KBM-7 (cell line): ENCODE results near the gene RMI1.
A peak's percentile ranks its signal among the peaks of the same experiment; 100 is the strongest.
"Not testable (repeated sequence)": the region's sequence is repeated elsewhere in the genome, so short reads cannot be mapped to it uniquely, and the experiment has no call there.

Experiments
- DNase-seq: peaks from one replicate; pipeline ENCODE4 v3.0.0-alpha.2; 2015
- in situ Hi-C: fragments of 300-500 bp; cut with MboI; formaldehyde crosslinking; loops from 2 replicates; pipeline ENCODE4 v1.14.3; 2020; ENCODE audit warnings: low sequenced_read_pairs, low pct_unique_long_range_greater_than_20kb, mixed read lengths

Gene RMI1

DNA sequence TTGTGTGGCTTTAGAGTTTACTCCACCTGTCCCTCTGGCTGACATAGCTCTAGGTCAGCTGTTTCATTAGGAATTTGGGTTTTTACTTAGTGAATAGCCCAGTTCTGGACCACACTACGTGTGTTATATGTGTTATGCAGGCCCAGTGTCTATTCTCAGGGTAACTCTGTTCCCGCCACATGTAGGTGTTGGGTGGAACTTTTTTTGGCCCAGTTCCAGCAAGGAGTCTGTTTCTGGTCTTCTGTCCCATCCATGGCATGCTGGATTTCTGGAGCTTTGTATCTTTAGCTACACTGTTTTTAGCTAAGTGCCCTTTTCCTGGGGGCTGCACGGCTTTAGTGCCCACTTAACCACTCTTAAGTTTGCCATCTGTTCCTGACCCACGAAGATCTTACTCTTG is 15.5 kb downstream of the RMI1 start:
- in situ Hi-C loops = no loop called here
- no peak for DNase-seq

DNA sequence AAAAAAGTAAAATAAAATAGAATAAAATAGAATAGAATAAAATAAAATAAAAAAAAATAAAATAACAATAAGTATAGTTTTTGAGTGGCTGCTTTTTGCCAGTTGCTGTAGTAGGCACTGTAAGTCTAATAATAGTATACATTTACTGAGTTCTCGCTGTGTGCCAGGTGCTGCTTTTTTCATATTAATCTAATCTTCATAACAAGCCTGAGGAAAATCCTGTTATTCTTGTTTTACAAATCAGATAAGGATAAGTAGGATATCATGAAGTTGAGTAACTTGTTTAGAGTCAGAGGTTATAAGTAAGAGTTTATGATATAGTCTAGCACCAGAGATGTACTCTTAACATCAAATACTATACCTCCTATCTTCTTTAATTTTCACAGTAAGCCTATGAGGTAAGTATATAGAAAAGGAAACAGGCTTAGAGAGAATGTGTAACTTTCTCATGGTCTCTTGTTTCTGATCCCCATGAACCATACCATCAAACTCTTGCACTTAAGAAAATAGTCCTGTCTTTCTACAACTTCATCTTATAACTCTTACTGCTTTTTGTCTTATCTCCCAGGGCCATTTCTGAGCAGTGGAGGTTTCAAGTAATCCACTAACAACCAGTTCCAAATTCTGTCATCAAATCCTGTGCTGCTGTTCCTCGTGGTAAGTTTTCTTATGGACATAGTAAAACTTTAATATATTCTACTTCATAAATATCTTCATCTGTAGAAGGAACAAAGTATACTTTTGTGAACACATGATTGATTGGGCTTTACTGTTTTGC is 18.7 kb downstream of the RMI1 start:
- in situ Hi-C loops = no loop called here
- DNase-seq = no peak

DNA sequence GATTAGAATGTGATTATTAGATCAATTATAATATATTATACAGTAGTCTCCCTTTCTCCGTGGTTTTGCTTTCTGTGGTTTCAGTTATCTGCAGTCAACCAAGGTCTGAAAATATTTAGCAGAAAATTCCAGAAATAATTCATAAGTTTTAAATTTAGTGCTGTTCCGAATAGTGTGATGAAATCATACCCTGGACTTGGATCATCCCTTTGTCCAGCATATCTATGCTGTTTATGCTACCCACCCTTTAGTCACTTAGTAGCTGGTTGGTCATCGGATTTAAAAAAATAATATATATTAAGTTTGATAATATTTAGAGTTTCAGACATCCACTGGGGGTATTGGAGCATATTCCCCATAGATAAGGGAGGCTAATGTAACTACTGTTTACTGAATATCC is 19.6 kb downstream of the RMI1 start:
- in situ Hi-C loops = no loop called here

DNA sequence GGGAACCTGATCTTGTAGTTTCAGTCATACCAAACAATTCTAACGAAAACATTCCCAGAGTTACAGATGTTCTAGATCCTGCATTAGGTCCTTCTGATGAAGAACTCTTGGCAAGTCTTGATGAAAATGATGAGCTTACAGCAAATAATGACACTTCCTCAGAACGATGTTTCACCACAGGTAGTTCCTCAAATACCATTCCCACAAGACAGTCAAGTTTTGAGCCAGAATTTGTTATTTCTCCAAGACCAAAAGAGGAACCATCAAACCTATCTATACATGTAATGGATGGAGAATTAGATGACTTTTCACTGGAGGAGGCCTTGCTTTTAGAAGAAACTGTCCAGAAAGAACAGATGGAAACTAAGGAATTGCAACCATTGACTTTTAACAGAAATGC is 21.0 kb downstream of the RMI1 start:
- in situ Hi-C loops = no loop called here
- DNase-seq = peak; percentile 68

More for the DNA sequence above, 19.6 kb downstream of the RMI1 start:
- DNase-seq = no peak

DNA sequence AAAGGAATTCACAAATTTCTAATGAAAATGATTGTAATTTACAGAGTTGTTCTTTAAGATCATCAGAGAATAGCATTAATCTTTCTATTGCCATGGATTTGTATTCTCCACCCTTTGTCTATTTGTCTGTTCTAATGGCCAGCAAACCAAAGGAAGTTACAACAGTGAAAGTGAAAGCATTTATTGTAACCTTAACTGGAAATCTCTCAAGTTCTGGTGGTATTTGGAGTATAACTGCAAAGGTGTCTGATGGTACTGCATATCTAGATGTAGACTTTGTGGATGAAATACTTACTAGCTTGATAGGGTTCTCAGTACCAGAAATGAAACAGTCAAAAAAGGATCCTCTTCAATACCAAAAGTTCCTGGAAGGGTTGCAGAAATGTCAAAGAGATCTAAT is 21.7 kb downstream of the RMI1 start:
- no peak for DNase-seq
- in situ Hi-C loops = no loop called here

DNA sequence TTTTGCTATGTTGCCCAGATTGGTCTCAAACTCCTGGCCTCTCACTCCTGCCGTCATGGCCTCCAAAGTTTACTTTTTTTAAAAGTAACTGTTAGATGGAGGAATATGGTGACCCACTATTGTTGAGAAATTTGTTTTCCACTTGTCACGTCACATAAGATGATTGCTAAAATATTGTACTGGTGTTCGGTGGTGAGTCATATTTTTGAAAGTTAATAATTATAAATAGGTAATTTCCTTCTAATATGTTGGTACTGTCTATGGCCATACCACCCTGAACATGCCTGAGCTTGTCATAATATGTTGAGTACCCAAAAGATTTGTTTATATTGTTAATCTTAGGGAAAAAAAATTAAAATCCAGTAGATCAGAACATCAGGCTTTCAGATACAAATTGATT is 22.6 kb downstream of the RMI1 start:
- in situ Hi-C loops = no loop called here

DNA sequence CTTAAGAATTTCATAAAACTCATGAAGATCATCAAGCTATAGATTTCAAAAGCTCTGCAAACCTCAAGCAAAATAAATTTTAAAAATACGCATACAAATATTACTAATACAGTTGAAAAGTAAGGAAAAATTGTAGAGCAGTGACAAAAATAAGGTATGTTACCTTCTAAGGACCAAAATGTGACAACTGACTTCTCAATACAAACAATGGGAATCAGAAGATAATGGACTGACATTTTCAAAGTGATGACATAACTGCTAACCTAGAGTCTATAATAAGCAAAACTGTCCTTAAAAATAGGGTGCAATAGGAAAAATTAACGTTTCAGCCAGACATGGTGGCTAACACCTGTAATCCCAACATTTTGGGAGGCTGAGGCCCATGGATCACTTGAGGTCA is 27.1 kb downstream of the RMI1 start:
- in situ Hi-C loops = no loop called here
- no peak for DNase-seq

More for the DNA sequence above, 22.6 kb downstream of the RMI1 start:
- no peak for DNase-seq

DNA sequence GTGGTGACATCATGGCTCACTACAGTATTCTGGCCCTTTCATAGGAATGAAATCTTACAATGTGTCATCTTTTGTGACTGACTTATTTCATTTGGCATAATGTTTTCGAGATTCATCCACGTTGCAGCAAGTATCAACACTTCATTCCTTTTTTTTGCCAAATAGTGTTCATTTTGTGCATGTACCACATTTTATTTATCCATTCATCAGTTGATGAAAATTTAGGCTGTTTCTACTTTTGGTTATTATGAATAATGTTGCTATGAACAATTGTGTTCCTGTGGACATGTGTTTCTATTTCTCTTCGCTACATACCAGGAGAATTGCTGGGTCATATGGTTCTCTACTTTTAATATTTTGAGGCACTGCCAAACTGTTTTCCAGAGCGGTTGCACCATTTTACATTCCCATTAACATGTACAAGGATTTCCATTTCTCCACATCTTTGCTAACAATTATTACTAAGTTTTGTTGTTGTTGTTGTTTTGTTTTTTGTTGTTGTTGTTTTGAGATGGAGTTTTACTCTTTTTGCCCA is 43.5 kb downstream of the RMI1 start:
- in situ Hi-C loops = no loop called here
- no peak for DNase-seq

DNA sequence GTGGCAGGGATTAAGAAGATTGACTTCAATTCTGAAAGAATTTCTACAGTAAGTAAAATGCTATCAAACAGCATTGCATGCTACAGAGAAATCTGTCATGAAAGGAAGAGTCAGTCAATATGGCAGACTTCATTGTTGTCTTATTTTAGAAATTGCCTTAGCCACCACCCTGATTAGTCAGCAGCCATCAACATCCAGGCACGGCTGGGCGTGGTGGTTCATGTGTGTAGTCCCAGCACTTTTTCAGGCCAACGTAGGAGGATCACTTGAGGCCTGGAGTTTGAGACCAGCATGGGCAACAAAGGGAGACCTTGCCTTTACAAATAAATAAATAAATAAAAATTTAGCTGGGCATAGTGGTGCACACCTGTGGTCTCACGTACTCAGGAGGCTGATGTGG is 46.6 kb downstream of the RMI1 start:
- in situ Hi-C loops = no loop called here
- DNase-seq = no peak

DNA sequence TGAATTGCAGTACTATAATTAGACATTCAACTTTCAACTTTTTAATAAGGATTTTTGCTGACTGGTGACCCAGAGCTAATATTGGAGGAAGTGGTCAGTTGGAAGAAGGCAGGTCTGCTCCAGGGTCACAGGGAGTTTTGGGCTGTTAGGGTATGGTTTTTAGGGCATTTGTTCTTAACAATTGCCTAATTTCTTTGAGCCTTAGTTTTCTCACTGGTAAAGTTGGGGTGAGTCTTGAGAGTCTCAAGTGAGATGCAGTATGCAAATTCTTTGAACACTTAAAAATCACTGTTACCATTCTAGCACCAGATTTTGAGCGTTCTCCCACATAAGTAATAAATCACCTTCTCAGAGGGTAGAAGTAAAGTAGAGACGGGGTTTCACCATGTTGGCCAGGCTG is 50.9 kb downstream of the RMI1 start:
- DNase-seq = no peak
- in situ Hi-C loops = no loop called here

DNA sequence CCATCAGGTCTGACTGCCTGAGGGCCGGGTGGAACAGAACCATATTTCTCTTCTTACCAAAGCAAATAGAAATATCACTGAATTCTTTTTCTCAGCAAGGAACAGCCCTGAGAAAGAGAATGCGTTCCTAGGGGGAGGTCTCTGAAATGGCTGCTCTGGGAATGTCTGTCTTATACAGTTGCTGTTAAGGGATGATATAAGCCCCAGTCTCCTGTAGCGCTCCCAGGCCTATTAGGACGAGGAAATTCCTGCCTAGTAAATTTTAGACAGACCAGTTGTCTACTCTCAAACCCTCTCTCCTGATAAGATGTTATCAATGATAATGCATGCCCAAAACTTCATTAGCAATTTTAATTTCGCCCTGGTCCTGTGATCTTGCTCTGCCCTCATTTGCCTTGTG is 61.3 kb downstream of the RMI1 start:
- in situ Hi-C loops, DNase-seq: not testable (repeated sequence)

DNA sequence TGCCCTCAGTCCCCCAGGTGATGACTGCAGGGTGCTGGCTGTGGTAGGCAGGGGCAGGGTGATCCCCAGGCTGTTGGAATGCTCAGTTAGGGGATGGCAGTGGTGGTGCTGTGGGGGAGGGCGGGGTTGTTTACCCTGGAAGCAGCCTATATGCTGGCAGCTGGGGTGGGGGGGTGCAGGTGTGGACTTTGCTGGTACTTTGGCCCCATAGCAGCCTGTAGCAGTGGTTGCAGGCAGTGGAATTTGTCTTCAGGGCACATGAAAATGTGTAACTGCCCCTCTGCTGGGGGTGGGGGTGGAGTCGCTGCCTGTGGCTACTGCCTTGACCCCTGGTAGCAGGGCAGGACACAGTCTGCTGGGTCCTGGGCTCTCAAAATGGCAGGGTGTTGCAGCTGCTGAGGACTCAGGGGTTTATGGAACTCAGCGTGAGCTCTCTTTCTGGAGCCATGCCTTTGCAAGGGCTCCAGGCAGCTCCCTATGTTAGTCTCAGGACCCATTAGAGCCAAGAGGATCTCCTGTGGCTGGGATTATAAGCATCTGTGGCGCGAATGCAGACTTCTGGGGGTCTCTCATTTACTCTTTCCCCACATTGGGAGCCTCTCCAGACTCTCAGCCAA is 65.0 kb downstream of the RMI1 start:
- in situ Hi-C loops = no loop called here
- DNase-seq = no peak
